ENCODE data around the gene MYBPH. TPM values are rescaled to one million over a fixed set of nuclear protein-coding genes. Genes with fewer than 3 reads are reported as not detected.

MYBPH gene
- total RNA-seq, 4 donors from 2014 or later = not detected

DNA sequence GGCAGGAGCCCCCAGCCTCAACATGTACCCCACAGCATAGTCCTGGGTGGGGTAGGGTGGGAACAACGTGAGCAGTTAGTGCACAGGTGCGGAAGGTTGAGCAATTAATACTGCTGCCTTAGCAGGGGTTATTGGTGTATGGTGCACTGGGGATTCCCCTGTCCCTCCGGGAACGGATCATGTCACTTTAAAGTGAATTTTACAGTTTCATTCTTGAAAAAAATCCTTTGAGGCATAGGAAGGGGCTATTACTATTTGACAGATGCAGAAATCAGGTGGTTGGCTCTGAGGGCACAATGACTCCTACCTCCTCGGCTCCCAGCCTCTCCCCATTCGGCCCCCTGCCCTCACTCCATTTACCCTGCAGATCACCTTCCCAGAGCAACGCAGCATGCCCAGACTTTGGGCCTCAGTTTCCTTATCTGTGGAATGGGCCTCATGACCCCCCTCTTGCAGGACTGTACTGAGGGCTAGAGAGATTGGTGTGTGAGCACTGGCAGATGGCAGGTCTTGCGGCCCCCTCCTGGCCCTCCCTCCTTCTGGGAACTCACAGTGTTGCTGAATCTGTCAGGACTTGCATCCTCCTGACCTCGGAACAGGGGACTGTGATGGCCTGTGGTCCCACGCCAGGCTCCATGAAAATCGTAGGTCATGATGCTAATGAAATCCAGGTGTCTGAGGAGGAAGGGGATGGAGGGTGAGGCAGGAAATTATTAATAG, 5.1 kb upstream of the MYBPH start:
- TF ChIP-seq POLR2AphosphoS5 (IDR thresholded peaks at IDR 0.05) = no peak
- TF ChIP-seq EP300 (IDR thresholded peaks at IDR 0.05) = no peak
- TF ChIP-seq, protein P1, sequence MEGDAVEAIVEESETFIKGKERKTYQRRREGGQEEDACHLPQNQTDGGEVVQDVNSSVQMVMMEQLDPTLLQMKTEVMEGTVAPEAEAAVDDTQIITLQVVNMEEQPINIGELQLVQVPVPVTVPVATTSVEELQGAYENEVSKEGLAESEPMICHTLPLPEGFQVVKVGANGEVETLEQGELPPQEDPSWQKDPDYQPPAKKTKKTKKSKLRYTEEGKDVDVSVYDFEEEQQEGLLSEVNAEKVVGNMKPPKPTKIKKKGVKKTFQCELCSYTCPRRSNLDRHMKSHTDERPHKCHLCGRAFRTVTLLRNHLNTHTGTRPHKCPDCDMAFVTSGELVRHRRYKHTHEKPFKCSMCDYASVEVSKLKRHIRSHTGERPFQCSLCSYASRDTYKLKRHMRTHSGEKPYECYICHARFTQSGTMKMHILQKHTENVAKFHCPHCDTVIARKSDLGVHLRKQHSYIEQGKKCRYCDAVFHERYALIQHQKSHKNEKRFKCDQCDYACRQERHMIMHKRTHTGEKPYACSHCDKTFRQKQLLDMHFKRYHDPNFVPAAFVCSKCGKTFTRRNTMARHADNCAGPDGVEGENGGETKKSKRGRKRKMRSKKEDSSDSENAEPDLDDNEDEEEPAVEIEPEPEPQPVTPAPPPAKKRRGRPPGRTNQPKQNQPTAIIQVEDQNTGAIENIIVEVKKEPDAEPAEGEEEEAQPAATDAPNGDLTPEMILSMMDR (IDR thresholded peaks at IDR 0.05) = no peak
- no peak for TF ChIP-seq POLR2A (IDR thresholded peaks at IDR 0.05; ENCODE audit: low read depth)
- WGBS = 95% methylated on average over 11 of the region's 11 CpGs
- Histone ChIP-seq H3K36me3 (no peaks in the 10 kb centered on the region), H3K27me3 (peaks cover 0 to 4% (median 0%) of the 10 kb centered on the region in 4 donors), H3K27ac (replicated peaks in 1 of 4) (no peak overlapping the region), H3K4me3 (no peak overlapping the region), H3K4me1 (peaks cover 0 to 2% (median 0%) of the 10 kb centered on the region in 4 donors), H3K9me3 (no peaks in the 10 kb centered on the region)
- intact Hi-C loops (cut with DNase I) = no loop called here
- DNase-seq (ENCODE audit: extremely low spot score) = no peak

- no peaks in the 10 kb centered on the region for H3K9me3 ChIP-seq
- H3K4me1 ChIP-seq = peaks cover 0 to 7% (median 0%) of the 10 kb centered on the region in 4 donors
- H3K27ac ChIP-seq (replicated peaks in 1 of 4) = no peak overlapping the region
- no peak for TF ChIP-seq EP300 (IDR thresholded peaks at IDR 0.05)
- TF ChIP-seq, protein P1 (IDR thresholded peaks at IDR 0.05) = no peak
- TF ChIP-seq POLR2A (IDR thresholded peaks at IDR 0.05; ENCODE audit: low read depth) = no peak
- TF ChIP-seq POLR2AphosphoS5 (IDR thresholded peaks at IDR 0.05) = no peak
- no peak for DNase-seq (ENCODE audit: extremely low spot score)
- 92% methylated on average over 10 of the region's 10 CpGs for WGBS
- intact Hi-C loops (cut with DNase I) = no loop called here
- peaks cover 0 to 12% (median 0%) of the 10 kb centered on the region in 4 donors for H3K27me3 ChIP-seq
- no peak overlapping the region for H3K4me3 ChIP-seq
- H3K36me3 ChIP-seq = no peaks in the 10 kb centered on the region
Observed at GRCh38 chr1:203179667-203180005, 4.0 kb upstream of the MYBPH start.

- no peaks in the 10 kb centered on the region for H3K36me3 ChIP-seq
- DNase-seq (ENCODE audit: extremely low spot score) = no peak
- peaks cover 0 to 7% (median 0%) of the 10 kb centered on the region in 4 donors for H3K4me1 ChIP-seq
- H3K4me3 ChIP-seq = no peak overlapping the region
- no peak overlapping the region for H3K27ac ChIP-seq (replicated peaks in 1 of 4)
- H3K9me3 ChIP-seq = no peaks in the 10 kb centered on the region
- intact Hi-C loops (cut with DNase I) = no loop called here
- peaks cover 0 to 12% (median 0%) of the 10 kb centered on the region in 4 donors for H3K27me3 ChIP-seq
- 92% methylated on average over 11 of the region's 14 CpGs for WGBS
- TF ChIP-seq POLR2A (IDR thresholded peaks at IDR 0.05; ENCODE audit: low read depth) = no peak
- TF ChIP-seq EP300 (IDR thresholded peaks at IDR 0.05) = no peak
- TF ChIP-seq, protein P1 (IDR thresholded peaks at IDR 0.05) = no peak
- TF ChIP-seq POLR2AphosphoS5 (IDR thresholded peaks at IDR 0.05) = no peak
Observed at GRCh38 chr1:203178821-203179666, 3.4 kb upstream of the MYBPH start.

DNA sequence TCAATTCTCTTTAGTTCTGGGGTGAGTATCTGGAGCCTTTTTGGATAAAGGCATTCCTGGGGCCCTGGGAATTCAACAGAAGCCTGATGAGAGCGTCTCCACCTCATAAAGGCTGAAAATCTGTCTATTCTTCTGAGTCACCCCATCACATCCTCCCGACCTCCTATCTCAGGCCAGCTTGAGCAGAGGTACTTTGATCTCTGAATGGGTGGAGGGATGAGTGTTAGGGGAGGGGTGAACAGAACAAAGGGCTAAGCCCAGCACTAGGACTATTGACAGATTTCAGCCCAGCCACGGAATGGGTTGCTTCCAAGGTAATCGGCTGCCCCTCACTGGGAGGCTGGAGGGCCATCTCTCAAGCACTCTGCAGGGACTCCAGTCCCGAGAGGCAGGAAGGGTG, 2.5 kb upstream of the MYBPH start:
- no peak overlapping the region for H3K27ac ChIP-seq (replicated peaks in 1 of 4)
- no peaks in the 10 kb centered on the region for H3K36me3 ChIP-seq
- intact Hi-C loops (cut with DNase I) = no loop called here
- H3K4me1 ChIP-seq = peaks cover 0 to 7% (median 0%) of the 10 kb centered on the region in 4 donors
- H3K27me3 ChIP-seq = peaks cover 0 to 12% (median 0%) of the 10 kb centered on the region in 4 donors
- H3K4me3 ChIP-seq = no peak overlapping the region
- no peaks in the 10 kb centered on the region for H3K9me3 ChIP-seq
- no peak for TF ChIP-seq EP300 (IDR thresholded peaks at IDR 0.05)
- TF ChIP-seq, protein P1 (IDR thresholded peaks at IDR 0.05) = no peak
- no peak for TF ChIP-seq POLR2AphosphoS5 (IDR thresholded peaks at IDR 0.05)
- no peak for TF ChIP-seq POLR2A (IDR thresholded peaks at IDR 0.05; ENCODE audit: low read depth)
- WGBS = 86% methylated on average over 2 of the region's 5 CpGs
- DNase-seq (ENCODE audit: extremely low spot score) = no peak
